Measurements from ENCODE around the gene RTN1. TPM values are rescaled to one million over a fixed set of nuclear protein-coding genes. Genes with fewer than 3 reads are reported as not detected.

RTN1 gene
- total RNA-seq (2021; fragmentation: NEBNext Ultra II Directional; extraction: Animal tissue kit (Norgen Biotek cat#: 25700)), result 2.8 and 2.9 TPM in 2 replicates
- 4.2 and 4.9 TPM in 2 replicates for polyA plus RNA-seq (2011; rRNA removed)
- 4.2 TPM for polyA plus RNA-seq (2011; cell fraction: cytosol; rRNA removed)
- polyA plus RNA-seq (2011; cell fraction: nucleus; rRNA removed), result 3.8 TPM
- polyA plus RNA-seq (2012, experiment 1 of 2), result 1.8 to 5.0 TPM (median 2.8 TPM) in 4 replicates
- polyA plus RNA-seq (2012, experiment 2 of 2), result 1.3 TPM
- 2.9 TPM for polyA plus RNA-seq (2013, experiment 1 of 2)
- 3.2 TPM for polyA plus RNA-seq (2013, experiment 2 of 2)
- polyA minus RNA-seq (2011; rRNA and poly(A)+ RNA removed), result 1.7 and 3.2 TPM in 2 replicates
- 1.5 TPM for polyA minus RNA-seq (2011; cell fraction: cytosol; rRNA and poly(A)+ RNA removed)
- polyA minus RNA-seq (2011; cell fraction: nucleus; rRNA and poly(A)+ RNA removed), result 3.3 TPM
- long read RNA-seq, experiment 1, partial matches to known transcripts, result 0 of 2 reads
- long read RNA-seq, experiment 1, other reads (novel, unspliced or antisense), result 1 of 2 reads
- long read RNA-seq, experiment 2, result 0 reads

GRCh38 chr14:59870277-59871165 is at the start of gene RTN1:
RTN1 (minus strand) TSS chr14:59870776; CDS start chr14:59870630, 146 bp downstream.
- FAIRE-seq, result no peak
- CTCF ChIA-PET (ENCODE audit: partially characterized antibody), result interaction anchor here (0.7 to 1.8 kb wide), 13 partner anchors 9 to 239 kb away, joined by 3 to 6 read pairs (median 3); no protein-coding TSS in a partner anchor
- no peak within 1 kb of the TSS for H3K27ac ChIP-seq (ENCODE audit: low read depth, low read length)
- TF ChIP-seq USF2 (IDR thresholded peaks at IDR 0.05; ENCODE audit: low read length) (no peak), EGR1 (IDR thresholded peaks at IDR 0.05; ENCODE audit: borderline replicate concordance, low read depth, low read length) (no peak), SIRT6 (IDR thresholded peaks at IDR 0.05; ENCODE audit: low read length) (no peak), SIX5 (IDR thresholded peaks at IDR 0.05; ENCODE audit: low read depth, low read length) (no peak), RBBP5 (IDR thresholded peaks at IDR 0.05; ENCODE audit: borderline replicate concordance, low read depth, low read length) (peak; percentile 55; the same call in 1 of the 2 replicates), NANOG (IDR thresholded peaks at IDR 0.05; ENCODE audit: insufficient read depth, low read depth, low read length, poor library complexity, severe bottlenecking) (no peak), SP2 (IDR thresholded peaks at IDR 0.05; ENCODE audit: low read length) (no peak), POLR2A (IDR thresholded peaks at IDR 0.05; ENCODE audit: control extremely low read depth in 1 of 2, low read depth in 2 of 2, low read length in 2 of 2) (no peak)

More at GRCh38 chr14:59870277-59871165, at the start of gene RTN1:
- no peaks in the 10 kb centered on the region for H3K36me3 ChIP-seq (ENCODE audit: control insufficient read depth in 2 of 4, insufficient read depth in 4 of 4, low read length in 3 of 4)
- no peak within 1 kb of the TSS for H2BK12ac ChIP-seq (ENCODE audit: low read depth, low read length)
- POLR2A ChIA-PET (ENCODE audit: partially characterized antibody), result interaction anchor here (1.3 kb wide), 1 partner anchor 12 kb away, joined by 3 read pairs; no protein-coding TSS in a partner anchor
- H3K79me2 ChIP-seq (ENCODE audit: control insufficient read depth in 1 of 2, insufficient read depth in 2 of 2, low read length in 2 of 2), result no peaks in the 10 kb centered on the region
- H3K4me1 ChIP-seq (replicated peaks in 1 of 4; ENCODE audit: control insufficient read depth in 3 of 4, insufficient read depth in 4 of 4, low read length in 3 of 4), result peaks cover 0 to 9% (median 2%) of the 10 kb centered on the region in 4 experiments; a peak in 3 of 7 replicates
- peak within 1 kb of the TSS in 1 of 4 experiments; percentile 50; a peak in 2 of 7 replicates for H3K9ac ChIP-seq (replicated peaks in 1 of 4; ENCODE audit: extremely low read depth in 1 of 4, low read depth in 3 of 4, low read length in 3 of 4)
- H3K23ac ChIP-seq (ENCODE audit: insufficient read length), result no peak within 1 kb of the TSS
- H3K27me3 ChIP-seq (replicated peaks in 1 of 4; ENCODE audit: control insufficient read depth in 3 of 4, extremely low read depth in 1 of 4, insufficient read depth in 3 of 4, low read length in 3 of 4), result peaks cover 2 to 34% (median 28%) of the 10 kb centered on the region in 4 experiments
- no peak within 1 kb of the TSS for H3K4ac ChIP-seq (replicated peaks; ENCODE audit: insufficient read length, low read depth, low read length)
- H4K8ac ChIP-seq (ENCODE audit: extremely low read depth, insufficient read depth, low read length), result peak within 1 kb of the TSS; percentile 71
- H2AFZ ChIP-seq (ENCODE audit: low read length), result peak within 1 kb of the TSS; percentile 99
- 2% methylated on average over 65 of the region's 84 CpGs; no CpG with 5 or more reads in 1 of the 2 experiments for WGBS, 2 experiments (ENCODE audit: extremely low coverage in 1 of 2, insufficient coverage in 1 of 2, insufficient read length in 1 of 2, insufficient replicate concordance in 2 of 2, low coverage in 1 of 2, low lambda C conversion rate in 2 of 2, missing lambda C conversion rate in 1 of 2)
- no peak within 1 kb of the TSS for H2BK15ac ChIP-seq (ENCODE audit: low read length)
- no peaks in the 10 kb centered on the region for H3K79me1 ChIP-seq (ENCODE audit: low read depth, low read length)
- H2BK5ac ChIP-seq (ENCODE audit: low read depth, low read length), result no peak within 1 kb of the TSS
- peak; percentile 23 to 78 for DNase-seq (ENCODE audit: low read depth in 1 of 2, low spot score in 2 of 2)
- H3K23me2 ChIP-seq (ENCODE audit: low read depth, low read length), result peaks cover 8% of the 10 kb centered on the region; the same call in 1 of the 2 replicates
- H3K9me3 ChIP-seq (ENCODE audit: insufficient read depth in 2 of 2, low read depth in 1 of 2, low read length in 1 of 2), result no peaks in the 10 kb centered on the region
- peak within 1 kb of the TSS; percentile 89 to 93 for H3K4me2 ChIP-seq (ENCODE audit: insufficient read depth in 1 of 2, low read depth in 2 of 2, low read length in 2 of 2)
- H3K14ac ChIP-seq (ENCODE audit: insufficient read length), result no peak within 1 kb of the TSS
- H2AK5ac ChIP-seq (ENCODE audit: low read depth, low read length), result no peak within 1 kb of the TSS
- no peak within 1 kb of the TSS for H2BK20ac ChIP-seq (ENCODE audit: low read length)
- H2BK120ac ChIP-seq (replicated peaks; ENCODE audit: low read depth, low read length), result no peak within 1 kb of the TSS
- no peak within 1 kb of the TSS for H4K5ac ChIP-seq (ENCODE audit: insufficient read length, low read depth, low read length)
- H3K4me3 ChIP-seq (ENCODE audit: extremely low read depth in 1 of 4, insufficient read depth in 2 of 4, low read depth in 3 of 4, low read length in 4 of 4), result peak within 1 kb of the TSS; percentile 46 to 64 (median 57)
- no peak within 1 kb of the TSS for H4K91ac ChIP-seq (replicated peaks; ENCODE audit: insufficient read length, low read length)
- H3K56ac ChIP-seq (replicated peaks; ENCODE audit: insufficient read length, low read depth, low read length), result no peak within 1 kb of the TSS
- peaks cover 0 to 2% of the 10 kb centered on the region in 2 experiments for H4K20me1 ChIP-seq (replicated peaks in 1 of 2; ENCODE audit: control insufficient read depth in 1 of 2, insufficient read depth in 2 of 2, low read length in 2 of 2)
- no peak within 1 kb of the TSS; the same call in 1 of the 2 replicates for H3K18ac ChIP-seq (ENCODE audit: extremely low read depth, low read length)

All from H1 (cell line).